HUES64 (cell line): ENCODE measurements around the gene CYP4A22.
A peak's percentile ranks its signal among the peaks of the same experiment; 100 is the strongest.
"Not testable (repeated sequence)": the region's sequence is repeated elsewhere in the genome, so short reads cannot be mapped to it uniquely, and the experiment has no call there.

Experiments used
- H3K27ac ChIP-seq: 2 replicates; pipeline ENCODE4 v1.7.0; 2013; ENCODE audit warnings: low read depth, low read length, inconsistent platforms
- H3K27me3 ChIP-seq: 2 replicates; pipeline ENCODE4 v1.6.1; 2013; ENCODE audit warnings: mild to moderate bottlenecking, low read length; ENCODE audit not compliant: insufficient read depth
- H3K36me3 ChIP-seq: 2 replicates; pipeline ENCODE4 v1.6.1; 2013; ENCODE audit warnings: mild to moderate bottlenecking, low read length; ENCODE audit not compliant: insufficient read depth
- H3K4me1 ChIP-seq: 2 replicates; pipeline ENCODE4 v1.6.1; 2013; ENCODE audit warnings: mild to moderate bottlenecking, low read length, moderate library complexity; ENCODE audit not compliant: insufficient read depth
- H3K4me3 ChIP-seq: 2 replicates; pipeline ENCODE4 v1.5.1; 2013; ENCODE audit warnings: mild to moderate bottlenecking, low read length, moderate library complexity
- H3K9ac ChIP-seq: 2 replicates; pipeline ENCODE4 v1.6.1; 2013; ENCODE audit warnings: mild to moderate bottlenecking, low read depth, low read length
- H3K9me3 ChIP-seq: 2 replicates; pipeline ENCODE4 v1.6.1; 2013; ENCODE audit warnings: low read depth, low read length; ENCODE audit not compliant: insufficient read depth
- WGBS: fragments of 150-250, 120-280 bp; methylation state at CpG from one replicate; pipeline ENCODE4 v1.1.7; 2013; ENCODE audit warnings: missing lambda C conversion rate; 5-methylcytosine and 5-hydroxymethylcytosine counted together

CYP4A22 gene

GRCh38 chr1:47128854-47129253 lies 8.4 kb upstream of the CYP4A22 start:
- H3K27ac ChIP-seq, H3K27me3 ChIP-seq, H3K9ac ChIP-seq, H3K36me3 ChIP-seq, H3K4me3 ChIP-seq, H3K9me3 ChIP-seq: not testable (repeated sequence)
- 88% methylated on average over 2 of the region's 2 CpGs for WGBS
- peaks cover 14% of the 10 kb centered on the region for H3K4me1 ChIP-seq

- 65% methylated on average over 8 of the region's 8 CpGs for WGBS
Measured at GRCh38 chr1:47129489-47130230, 7.6 kb upstream of the CYP4A22 start.

GRCh38 chr1:47132665-47133064 lies 4.6 kb upstream of the CYP4A22 start:
- H3K27ac ChIP-seq, H3K4me3 ChIP-seq, H3K9me3 ChIP-seq, H3K27me3 ChIP-seq, H3K36me3 ChIP-seq, H3K9ac ChIP-seq: not testable (repeated sequence)
- peaks cover 14% of the 10 kb centered on the region for H3K4me1 ChIP-seq
- WGBS = 82% methylated on average over 3 of the region's 3 CpGs

More at GRCh38 chr1:47129489-47130230, 7.6 kb upstream of the CYP4A22 start:
- H3K36me3 ChIP-seq, H3K27me3 ChIP-seq, H3K9me3 ChIP-seq: not testable (repeated sequence)
- H3K4me1 ChIP-seq = peaks cover 14% of the 10 kb centered on the region
- H3K4me3 ChIP-seq = 0 out of 2 replicates have a peak overlapping the region, but pooled peaks have one; percentile 5
- peak overlapping the region; percentile 60; the same call in 1 of the 2 replicates for H3K27ac ChIP-seq
- H3K9ac ChIP-seq = 0 out of 2 replicates have a peak overlapping the region, but pooled peaks have one; percentile 51

GRCh38 chr1:47137925-47138615 lies 829 bp downstream of the CYP4A22 start:
- H3K27ac ChIP-seq = no peak overlapping the region
- H3K9me3 ChIP-seq = no peaks in the 10 kb centered on the region
- H3K4me1 ChIP-seq = no peaks in the 10 kb centered on the region
- H3K36me3 ChIP-seq = no peaks in the 10 kb centered on the region
- H3K9ac ChIP-seq = no peak overlapping the region
- H3K27me3 ChIP-seq = no peaks in the 10 kb centered on the region
- no peak overlapping the region for H3K4me3 ChIP-seq
- 91% methylated on average over 5 of the region's 5 CpGs for WGBS

GRCh38 chr1:47140358-47140757 lies 3.1 kb downstream of the CYP4A22 start:
- not testable (repeated sequence) for H3K4me3 ChIP-seq, H3K9ac ChIP-seq, H3K27me3 ChIP-seq, H3K36me3 ChIP-seq, H3K9me3 ChIP-seq, H3K27ac ChIP-seq, H3K4me1 ChIP-seq
- 91% methylated on average over 3 of the region's 3 CpGs for WGBS

- H3K4me3 ChIP-seq, H3K9me3 ChIP-seq, H3K27me3 ChIP-seq, H3K4me1 ChIP-seq, H3K36me3 ChIP-seq, H3K27ac ChIP-seq, H3K9ac ChIP-seq: not testable (repeated sequence)
- WGBS = 69% methylated on average over 6 of the region's 6 CpGs
Measured at GRCh38 chr1:47143654-47144053, 6.4 kb downstream of the CYP4A22 start.

- not testable (repeated sequence) for H3K27me3 ChIP-seq, H3K36me3 ChIP-seq, H3K9me3 ChIP-seq, H3K4me3 ChIP-seq, H3K4me1 ChIP-seq, H3K27ac ChIP-seq, H3K9ac ChIP-seq
- no CpG with 5 or more reads among the region's 1 CpG for WGBS
Measured at GRCh38 chr1:47146495-47146894, 9.3 kb downstream of the CYP4A22 start.

GRCh38 chr1:47147047-47147785 lies 10.0 kb downstream of the CYP4A22 start:
- no peaks in the 10 kb centered on the region for H3K36me3 ChIP-seq
- no peaks in the 10 kb centered on the region for H3K27me3 ChIP-seq
- no peak overlapping the region for H3K4me3 ChIP-seq
- H3K9ac ChIP-seq = no peak overlapping the region
- no peaks in the 10 kb centered on the region for H3K4me1 ChIP-seq
- no peaks in the 10 kb centered on the region for H3K9me3 ChIP-seq
- H3K27ac ChIP-seq = no peak overlapping the region
- 80% methylated on average over 6 of the region's 6 CpGs for WGBS

- H3K9me3 ChIP-seq, H3K4me1 ChIP-seq, H3K9ac ChIP-seq, H3K27ac ChIP-seq, H3K27me3 ChIP-seq, H3K4me3 ChIP-seq, H3K36me3 ChIP-seq: not testable (repeated sequence)
- WGBS = 81% methylated on average over 9 of the region's 9 CpGs
Measured at GRCh38 chr1:47149162-47149561, 11.9 kb downstream of the CYP4A22 start.

- not testable (repeated sequence) for H3K36me3 ChIP-seq, H3K4me3 ChIP-seq, H3K27ac ChIP-seq, H3K9ac ChIP-seq, H3K27me3 ChIP-seq, H3K9me3 ChIP-seq, H3K4me1 ChIP-seq
Measured at GRCh38 chr1:47156457-47156856, 19.2 kb downstream of the CYP4A22 start.

- H3K4me3 ChIP-seq, H3K9me3 ChIP-seq, H3K27ac ChIP-seq, H3K4me1 ChIP-seq, H3K9ac ChIP-seq, H3K27me3 ChIP-seq, H3K36me3 ChIP-seq: not testable (repeated sequence)
- WGBS = 93% methylated on average over 2 of the region's 3 CpGs
Measured at GRCh38 chr1:47157957-47158356, 20.7 kb downstream of the CYP4A22 start.
